Activated T-helper 17 cell treated with anti-CD3 and anti-CD28 coated beads, Interleukin-2, amount 50 U/mL, for 72 hours (primary cell): ENCODE data around the gene NELFE. TPM values are rescaled to one million over a fixed set of nuclear protein-coding genes. Genes with fewer than 3 reads are reported as not detected.
"Not testable (repeated sequence)": the region's sequence is repeated elsewhere in the genome, so short reads cannot be mapped to it uniquely, and the experiment has no call there.

ENCODE experiments used
- ATAC-seq: fragments of 150-1000 bp; cut with Tn5 transposase; replicated peaks from 2 replicates; pipeline ENCODE4 v1.10.0; 2021; ENCODE audit warnings: mild to moderate bottlenecking, moderate library complexity
- H3K27ac Mint-ChIP-seq: one replicate; pipeline ENCODE4 v1.8.0; 2022; ENCODE audit warnings: mixed read lengths
- H3K27me3 Mint-ChIP-seq: one replicate; pipeline ENCODE4 v1.8.0; 2022; ENCODE audit warnings: mixed read lengths
- H3K36me3 Mint-ChIP-seq: one replicate; pipeline ENCODE4 v1.8.0; 2022; ENCODE audit warnings: low read depth, mild to moderate bottlenecking, mixed read lengths
- H3K4me1 Mint-ChIP-seq: one replicate; pipeline ENCODE4 v1.8.0; 2022; ENCODE audit warnings: mixed read lengths
- H3K4me3 Mint-ChIP-seq: one replicate; pipeline ENCODE4 v1.8.0; 2022; ENCODE audit warnings: mild to moderate bottlenecking, mixed read lengths
- H3K9me3 Mint-ChIP-seq: one replicate; pipeline ENCODE4 v1.8.0; 2022; ENCODE audit warnings: mixed read lengths
- total RNA-seq, 2 donors: library from RNA; stranded (reverse); gene quantifications; one replicate each; pipeline ENCODE4 v1.2.3, GENCODE V29; 2022

Gene NELFE
- total RNA-seq, 2 donors from 2014 or later, result 50.3 to 63.6 TPM

DNA sequence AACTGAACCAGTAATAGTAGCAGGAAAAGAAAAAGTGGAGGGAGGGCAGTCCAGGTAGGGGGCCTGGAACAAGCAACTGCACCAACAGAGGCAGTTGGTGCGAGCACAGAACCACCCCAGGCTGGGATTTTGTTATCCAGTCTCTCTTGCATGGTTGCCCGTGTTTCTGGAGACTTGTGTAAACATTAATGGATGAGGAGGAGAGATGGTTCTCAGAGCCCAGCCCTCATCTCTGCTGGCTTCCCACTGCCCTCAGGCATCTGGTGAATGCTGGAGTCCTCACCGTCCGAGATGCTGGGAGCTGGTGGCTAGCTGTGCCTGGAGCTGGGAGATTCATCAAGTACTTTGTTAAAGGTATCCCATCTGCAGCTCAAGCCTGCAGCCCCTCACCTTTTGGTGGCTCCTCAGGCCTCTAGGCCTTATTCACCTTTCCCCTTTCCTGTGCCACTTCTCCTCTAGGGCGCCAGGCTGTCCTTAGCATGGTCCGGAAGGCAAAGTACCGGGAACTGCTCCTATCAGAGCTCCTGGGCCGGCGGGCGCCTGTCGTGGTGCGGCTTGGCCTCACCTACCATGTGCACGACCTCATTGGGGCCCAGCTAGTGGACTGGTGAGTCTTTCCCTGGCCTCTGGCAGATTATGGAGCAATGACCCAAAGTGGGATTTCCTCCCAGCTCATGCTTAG is 21.6 kb upstream of the NELFE start:
- not testable (repeated sequence) for H3K4me3 Mint-ChIP-seq, H3K9me3 Mint-ChIP-seq, H3K4me1 Mint-ChIP-seq, H3K27me3 Mint-ChIP-seq, ATAC-seq, H3K36me3 Mint-ChIP-seq
- H3K27ac Mint-ChIP-seq, result peak overlapping the region; percentile 73

DNA sequence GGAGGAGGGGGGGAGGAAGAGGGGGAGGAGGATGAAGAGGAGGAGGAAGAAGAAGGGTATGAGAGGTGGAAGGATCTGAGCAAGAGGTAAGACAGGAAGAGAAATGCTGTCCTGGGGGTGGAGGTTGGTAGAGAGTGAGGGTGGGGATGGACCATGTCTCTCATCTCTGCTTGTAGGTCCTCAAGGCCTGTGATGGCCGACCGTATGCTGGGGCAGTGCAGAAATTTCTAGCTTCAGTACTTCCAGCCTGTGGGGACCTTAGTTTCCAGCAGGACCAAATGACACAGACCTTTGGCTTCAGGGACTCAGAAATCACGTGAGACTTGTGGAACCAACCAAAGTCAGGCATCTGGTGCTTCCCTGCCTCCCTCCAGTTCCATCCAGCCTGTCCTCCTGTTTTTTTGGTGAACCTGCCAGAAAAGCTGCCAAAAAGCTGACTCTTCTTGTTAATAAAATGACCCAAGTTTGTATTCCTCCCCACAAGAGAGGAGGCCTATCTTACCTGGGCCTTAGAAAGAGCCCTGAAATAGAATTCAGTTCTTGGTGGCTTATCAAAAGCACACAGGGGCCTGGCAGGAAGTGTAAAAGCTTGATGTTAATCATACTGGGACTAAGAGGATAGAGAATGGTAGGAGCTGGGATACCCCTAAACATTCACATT is 20.6 kb upstream of the NELFE start:
- no peak overlapping the region for H3K4me3 Mint-ChIP-seq
- H3K27me3 Mint-ChIP-seq, result no peaks in the 10 kb centered on the region
- no peaks in the 10 kb centered on the region for H3K9me3 Mint-ChIP-seq
- H3K36me3 Mint-ChIP-seq, result peaks cover 13% of the 10 kb centered on the region
- peak overlapping the region; percentile 73 for H3K27ac Mint-ChIP-seq
- no peak for ATAC-seq
- H3K4me1 Mint-ChIP-seq, result no peaks in the 10 kb centered on the region

DNA sequence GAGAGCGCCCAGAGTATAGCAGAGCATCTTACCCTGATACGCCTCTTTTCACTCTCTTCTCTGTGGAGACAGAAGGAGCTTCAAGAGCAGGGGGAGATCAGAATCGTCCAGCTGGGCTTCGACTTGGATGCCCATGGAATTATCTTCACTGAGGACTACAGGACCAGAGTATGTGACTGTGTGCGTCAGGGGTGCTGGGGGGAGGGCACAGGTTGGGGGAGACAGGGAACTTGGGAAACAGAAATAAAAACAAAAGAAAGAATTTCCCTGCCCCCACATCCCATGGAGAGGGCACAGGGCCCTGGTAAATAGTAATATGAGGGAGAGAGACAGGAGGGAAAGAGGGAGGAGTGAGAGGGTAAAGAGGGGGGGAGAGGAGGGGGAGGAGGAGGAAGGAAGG is 20.1 kb upstream of the NELFE start:
- Mint-ChIP-seq H3K4me1 (no peaks in the 10 kb centered on the region), H3K27me3 (no peaks in the 10 kb centered on the region), H3K9me3 (no peaks in the 10 kb centered on the region), H3K36me3 (peaks cover 19% of the 10 kb centered on the region), H3K27ac (peak overlapping the region; percentile 73), H3K4me3 (no peak overlapping the region)
- no peak for ATAC-seq

DNA sequence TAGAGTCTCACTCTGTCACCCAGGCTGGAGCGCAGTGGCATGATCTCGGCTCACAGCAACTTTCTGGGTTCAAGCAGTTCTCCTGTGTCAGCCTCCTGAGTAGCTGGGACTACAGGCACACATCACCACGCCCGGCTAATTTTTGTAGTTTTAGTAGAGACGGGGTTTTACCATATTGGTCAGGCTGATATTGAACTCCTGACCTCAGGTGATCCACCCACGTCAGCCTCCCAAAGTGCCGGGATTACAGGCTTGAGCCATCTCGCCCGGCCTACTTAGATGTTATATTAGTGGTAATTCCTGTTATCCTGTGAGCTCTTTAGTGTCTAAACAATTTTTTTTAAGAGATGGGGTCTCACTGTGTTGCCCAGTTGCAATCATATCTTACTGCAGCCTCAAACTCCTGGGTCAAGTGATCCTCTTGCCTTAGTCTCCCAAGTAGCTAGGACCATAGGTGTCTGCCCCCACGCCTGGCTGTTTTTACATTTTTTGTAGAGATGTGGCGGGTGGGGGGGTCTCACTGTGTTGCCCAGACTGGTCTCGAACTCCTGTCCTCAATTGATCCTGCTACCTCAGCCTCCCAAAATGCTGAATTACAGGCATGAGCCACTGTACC is 19.2 kb upstream of the NELFE start:
- no peak for ATAC-seq
- peaks cover 28% of the 10 kb centered on the region for H3K36me3 Mint-ChIP-seq
- no peak overlapping the region for H3K27ac Mint-ChIP-seq
- no peaks in the 10 kb centered on the region for H3K27me3 Mint-ChIP-seq
- H3K9me3 Mint-ChIP-seq, result no peaks in the 10 kb centered on the region
- peaks cover 7% of the 10 kb centered on the region for H3K4me1 Mint-ChIP-seq
- H3K4me3 Mint-ChIP-seq, result no peak overlapping the region

DNA sequence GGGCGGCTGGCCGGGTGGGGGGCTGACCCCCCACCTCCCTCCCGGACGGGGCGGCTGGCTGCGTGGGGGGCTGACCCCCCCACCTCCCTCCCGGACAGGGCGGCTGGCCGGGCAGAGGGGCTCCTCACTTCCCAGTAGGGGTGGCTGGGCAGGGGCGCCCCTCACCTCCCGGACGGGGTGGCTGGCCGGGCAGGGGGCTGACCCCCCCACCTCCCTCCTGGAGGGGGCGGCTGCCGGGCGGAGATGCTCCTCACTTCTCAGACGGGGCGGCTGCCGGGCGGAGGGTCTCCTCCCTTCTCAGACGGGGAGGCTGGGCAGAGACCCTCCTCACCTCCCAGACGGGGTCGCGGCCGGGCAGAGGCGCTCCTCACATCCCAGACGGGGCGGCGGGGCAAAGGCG is 17.3 kb upstream of the NELFE start:
- not testable (repeated sequence) for H3K27ac Mint-ChIP-seq, H3K27me3 Mint-ChIP-seq, H3K4me3 Mint-ChIP-seq, H3K9me3 Mint-ChIP-seq, ATAC-seq
- Mint-ChIP-seq H3K36me3 (peaks cover 42% of the 10 kb centered on the region), H3K4me1 (peaks cover 10% of the 10 kb centered on the region)

DNA sequence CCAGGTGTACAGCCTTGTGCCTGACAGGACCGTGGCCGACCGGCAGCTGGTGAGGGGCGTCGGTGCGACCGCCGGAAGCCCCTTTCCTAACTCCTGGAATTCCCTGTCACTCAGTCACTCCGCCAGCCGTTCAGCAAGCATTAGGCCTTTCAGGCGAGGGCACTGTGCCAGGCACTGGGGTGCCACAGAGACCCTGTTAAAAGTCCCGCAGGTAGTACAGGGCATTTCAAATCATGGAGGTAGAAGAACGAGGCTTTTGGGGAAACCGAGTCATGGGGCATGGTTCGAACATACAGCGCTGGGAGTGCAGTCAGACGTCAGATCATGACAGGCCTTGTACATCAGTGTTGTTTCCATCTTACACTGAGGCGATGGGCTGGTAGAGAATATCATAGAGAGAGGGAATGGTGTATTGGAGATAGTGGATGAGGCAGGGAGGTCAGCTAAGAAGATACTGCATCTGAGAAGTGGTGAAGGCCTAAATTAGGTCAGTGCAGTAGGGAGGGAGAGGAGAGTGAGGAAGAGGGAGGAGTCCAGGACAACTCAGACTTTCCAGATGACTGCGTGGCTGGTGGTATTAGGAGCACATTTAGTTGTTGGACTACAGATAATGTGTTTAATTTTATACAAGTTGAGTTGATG is 14.1 kb upstream of the NELFE start:
- peaks cover 20% of the 10 kb centered on the region for H3K4me1 Mint-ChIP-seq
- no peak for ATAC-seq
- H3K4me3 Mint-ChIP-seq, result peak overlapping the region; percentile 93
- H3K9me3 Mint-ChIP-seq, result no peaks in the 10 kb centered on the region
- peaks cover 59% of the 10 kb centered on the region for H3K36me3 Mint-ChIP-seq
- H3K27ac Mint-ChIP-seq, result peak overlapping the region; percentile 95
- no peaks in the 10 kb centered on the region for H3K27me3 Mint-ChIP-seq

DNA sequence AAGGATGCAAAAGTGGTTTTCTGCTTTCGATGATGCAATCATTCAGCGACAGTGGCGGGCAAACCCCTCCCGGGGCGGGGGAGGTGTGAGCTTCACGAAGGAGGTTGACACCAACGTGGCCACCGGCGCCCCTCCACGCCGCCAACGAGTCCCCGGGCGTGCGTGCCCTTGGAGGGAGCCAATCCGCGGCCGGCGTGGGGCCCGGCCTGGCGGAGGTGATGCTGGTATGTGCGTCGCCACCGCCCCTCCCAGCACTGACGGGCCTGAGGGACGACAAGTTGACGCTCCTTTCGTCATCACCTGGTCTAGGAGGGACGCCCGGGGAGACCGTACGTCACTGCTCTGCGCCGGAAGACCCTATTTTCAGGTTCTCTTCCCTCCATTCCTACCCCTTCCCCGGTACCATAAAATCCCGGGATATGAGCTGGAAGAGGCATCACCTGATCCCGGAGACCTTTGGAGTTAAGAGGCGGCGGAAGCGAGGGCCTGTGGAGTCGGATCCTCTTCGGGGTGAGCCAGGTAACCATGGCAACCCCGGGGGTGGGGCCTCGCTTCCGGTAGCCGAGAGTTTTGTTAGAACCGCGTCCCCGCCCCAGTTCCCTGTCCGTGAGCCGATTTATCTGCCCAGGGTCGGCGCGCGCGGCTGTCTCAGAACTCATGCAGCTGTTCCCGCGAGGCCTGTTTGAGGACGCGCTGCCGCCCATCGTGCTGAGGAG is 13.4 kb upstream of the NELFE start, which contains the start of gene DXO:
Gene DXO, minus strand, starts transcription at position 146 of the 716 bp plus-strand sequence. CDS start 463 bp downstream, outside the sequence.
- H3K4me3 Mint-ChIP-seq, result peak within 1 kb of the TSS; percentile 93
- H3K27me3 Mint-ChIP-seq, result no peaks in the 10 kb centered on the region
- peak; percentile 92 for ATAC-seq
- peaks cover 66% of the 10 kb centered on the region for H3K36me3 Mint-ChIP-seq
- H3K27ac Mint-ChIP-seq, result peak within 1 kb of the TSS; percentile 95
- H3K4me1 Mint-ChIP-seq, result peaks cover 20% of the 10 kb centered on the region
- H3K9me3 Mint-ChIP-seq, result no peaks in the 10 kb centered on the region

DNA sequence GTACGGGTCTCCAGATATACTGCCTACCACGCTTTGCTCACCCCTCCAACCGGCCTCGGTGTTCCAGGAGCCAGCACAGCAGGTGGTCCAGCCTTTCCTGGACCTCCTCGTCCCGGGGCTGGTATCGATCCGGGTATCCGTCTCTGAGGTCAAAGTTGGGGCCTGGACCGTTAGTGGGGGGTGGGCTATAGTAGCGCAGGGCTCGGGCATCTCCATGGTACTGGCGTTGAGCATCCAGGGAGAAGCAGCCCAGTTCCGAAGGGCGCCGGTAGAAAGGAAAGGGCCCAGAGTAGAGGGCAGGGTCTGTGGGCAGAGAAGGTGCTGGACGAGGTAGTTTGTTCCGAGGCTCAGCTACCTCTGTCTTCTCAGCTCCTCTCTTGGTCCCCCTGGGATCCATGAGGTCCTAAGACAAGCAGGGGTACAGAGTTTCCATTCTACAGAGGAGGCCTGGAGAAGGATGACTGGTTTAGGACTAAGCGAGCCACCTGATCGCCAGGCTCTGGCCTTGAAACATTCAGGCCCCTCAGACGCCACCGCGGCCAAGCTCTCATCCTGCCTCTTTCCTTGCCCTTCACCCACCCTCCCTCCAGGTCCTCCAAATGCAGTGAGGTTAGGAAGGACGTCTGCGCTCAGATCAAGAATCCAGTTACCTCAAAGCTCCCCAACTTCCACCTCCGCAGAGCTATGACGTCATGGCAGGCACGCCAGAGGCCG is 12.7 kb upstream of the NELFE start:
- peak overlapping the region; percentile 93 for H3K4me3 Mint-ChIP-seq
- H3K4me1 Mint-ChIP-seq, result peaks cover 20% of the 10 kb centered on the region
- no peak for ATAC-seq
- H3K27ac Mint-ChIP-seq, result peak overlapping the region; percentile 95
- no peaks in the 10 kb centered on the region for H3K9me3 Mint-ChIP-seq
- no peaks in the 10 kb centered on the region for H3K27me3 Mint-ChIP-seq
- peaks cover 73% of the 10 kb centered on the region for H3K36me3 Mint-ChIP-seq

DNA sequence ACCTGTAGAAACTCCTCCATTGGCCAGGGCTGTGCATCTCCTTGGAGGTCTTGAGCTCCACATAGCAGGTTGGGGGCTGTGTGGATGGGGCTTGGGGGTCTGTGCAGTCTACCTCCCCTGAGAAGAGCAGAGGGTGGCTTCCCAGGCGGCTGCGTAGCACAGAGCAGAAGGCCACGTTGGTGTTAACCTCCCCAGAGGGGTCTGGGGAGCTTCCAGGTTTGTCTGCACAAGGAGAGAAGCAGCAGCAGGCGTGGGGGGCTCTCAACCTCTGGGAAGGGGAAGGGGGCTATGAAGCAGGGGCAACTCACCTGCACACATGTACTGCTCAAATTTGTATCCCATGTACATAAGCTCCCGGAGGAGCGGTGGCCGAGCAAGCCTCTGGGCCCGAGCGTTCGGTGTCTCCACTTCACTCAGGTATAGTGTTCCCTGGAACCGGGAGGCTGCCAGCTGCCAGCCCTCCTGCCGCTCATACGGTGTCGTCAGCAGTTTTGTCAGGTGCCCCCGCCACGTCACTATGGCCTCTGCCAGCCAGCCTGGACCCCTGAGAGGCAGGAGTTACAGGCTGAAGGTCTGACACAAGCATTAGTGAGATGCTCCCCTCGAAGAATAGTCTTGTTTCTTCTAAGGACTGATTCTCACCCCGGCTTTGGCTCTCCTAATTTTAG is 12.0 kb upstream of the NELFE start:
- Mint-ChIP-seq H3K27me3 (no peaks in the 10 kb centered on the region), H3K4me3 (peak overlapping the region; percentile 93), H3K4me1 (peaks cover 20% of the 10 kb centered on the region), H3K9me3 (no peaks in the 10 kb centered on the region), H3K27ac (peak overlapping the region; percentile 95), H3K36me3 (peaks cover 80% of the 10 kb centered on the region)
- ATAC-seq, result no peak

DNA sequence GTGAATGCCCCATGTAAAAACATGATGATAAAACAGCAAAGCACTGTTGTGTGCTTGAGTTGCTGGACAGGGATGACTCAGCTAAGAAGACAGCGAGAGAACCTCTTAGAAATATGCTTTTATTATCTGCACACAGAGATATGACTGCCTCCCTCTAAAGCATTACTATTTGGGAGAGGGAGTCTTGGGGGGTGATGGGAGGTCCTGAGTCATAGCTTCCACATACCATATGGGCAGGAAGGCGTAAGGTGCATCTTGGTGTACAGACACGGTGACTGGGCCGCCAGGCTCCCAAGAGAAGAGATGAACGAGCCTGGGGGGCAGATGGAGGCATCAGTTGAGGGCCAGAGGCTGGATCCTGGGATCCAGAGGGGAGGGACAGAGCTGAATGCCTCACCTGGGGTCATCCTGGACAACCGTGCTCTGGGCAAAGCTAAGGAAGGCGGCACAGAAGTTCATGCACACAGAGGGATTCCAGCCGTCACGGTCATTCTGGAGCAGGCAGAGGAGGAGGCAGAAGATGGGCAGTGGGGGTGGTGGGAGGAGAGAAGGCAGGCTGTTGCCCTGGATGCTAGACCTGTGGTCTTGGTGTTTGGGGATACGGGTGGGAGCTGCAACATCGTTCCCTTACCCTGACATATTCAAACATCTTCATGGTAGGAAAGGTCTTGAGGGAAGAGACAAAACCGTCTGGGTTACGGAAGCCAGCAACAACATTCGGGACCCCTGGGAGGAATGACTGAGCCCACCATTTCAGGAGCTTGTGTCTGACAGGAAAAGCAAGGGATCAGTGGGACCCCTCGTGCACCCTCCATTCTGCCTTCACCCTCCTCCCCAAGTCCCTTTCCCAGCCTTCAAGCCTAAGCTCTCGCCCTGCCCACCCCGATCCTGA is 11.2 kb upstream of the NELFE start:
- no peak for ATAC-seq
- Mint-ChIP-seq H3K36me3 (peaks cover 88% of the 10 kb centered on the region), H3K4me3 (peak overlapping the region; percentile 93), H3K27me3 (no peaks in the 10 kb centered on the region), H3K9me3 (no peaks in the 10 kb centered on the region), H3K4me1 (peaks cover 20% of the 10 kb centered on the region), H3K27ac (peak overlapping the region; percentile 95)

DNA sequence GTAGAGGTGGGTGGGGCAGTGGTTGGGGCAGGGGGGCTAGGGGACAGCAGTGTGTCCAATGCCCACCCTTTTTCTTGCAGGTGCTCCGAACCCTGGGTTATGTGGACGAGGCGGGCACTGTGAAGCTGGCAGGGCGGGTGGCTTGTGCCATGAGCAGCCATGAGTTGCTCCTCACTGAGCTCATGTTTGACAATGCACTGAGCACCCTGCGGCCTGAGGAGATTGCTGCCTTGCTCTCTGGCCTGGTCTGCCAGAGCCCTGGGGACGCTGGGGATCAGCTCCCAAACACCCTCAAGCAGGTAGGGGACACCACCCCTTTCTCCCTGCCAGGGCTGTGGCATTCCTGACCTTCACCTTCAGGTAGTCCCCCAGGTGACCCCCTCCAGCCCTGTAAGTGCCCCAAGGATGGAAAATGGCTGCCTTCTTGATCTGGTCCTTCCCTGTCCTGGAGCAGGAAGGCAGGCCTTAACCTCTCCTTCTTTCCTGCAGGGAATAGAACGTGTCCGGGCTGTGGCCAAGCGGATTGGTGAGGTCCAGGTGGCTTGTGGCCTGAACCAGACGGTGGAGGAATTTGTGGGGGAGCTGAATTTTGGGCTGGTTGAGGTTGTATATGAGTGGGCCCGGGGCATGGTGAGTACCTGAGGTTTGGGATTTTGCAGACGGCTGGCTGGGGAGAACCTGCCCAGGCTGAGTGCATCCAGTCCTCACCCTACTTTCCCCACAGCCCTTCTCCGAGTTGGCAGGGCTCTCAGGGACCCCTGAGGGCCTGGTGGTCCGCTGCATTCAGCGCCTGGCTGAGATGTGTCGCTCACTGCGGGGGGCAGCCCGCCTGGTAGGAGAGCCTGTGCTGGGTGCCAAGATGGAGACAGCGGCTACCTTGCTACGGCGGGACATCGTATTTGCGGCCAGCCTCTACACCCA is 10.3 kb upstream of the NELFE start:
- Mint-ChIP-seq H3K27me3 (no peaks in the 10 kb centered on the region), H3K27ac (peak overlapping the region; percentile 95), H3K4me1 (peaks cover 20% of the 10 kb centered on the region), H3K9me3 (no peaks in the 10 kb centered on the region), H3K4me3 (peak overlapping the region; percentile 93), H3K36me3 (peaks cover 89% of the 10 kb centered on the region)
- no peak for ATAC-seq

DNA sequence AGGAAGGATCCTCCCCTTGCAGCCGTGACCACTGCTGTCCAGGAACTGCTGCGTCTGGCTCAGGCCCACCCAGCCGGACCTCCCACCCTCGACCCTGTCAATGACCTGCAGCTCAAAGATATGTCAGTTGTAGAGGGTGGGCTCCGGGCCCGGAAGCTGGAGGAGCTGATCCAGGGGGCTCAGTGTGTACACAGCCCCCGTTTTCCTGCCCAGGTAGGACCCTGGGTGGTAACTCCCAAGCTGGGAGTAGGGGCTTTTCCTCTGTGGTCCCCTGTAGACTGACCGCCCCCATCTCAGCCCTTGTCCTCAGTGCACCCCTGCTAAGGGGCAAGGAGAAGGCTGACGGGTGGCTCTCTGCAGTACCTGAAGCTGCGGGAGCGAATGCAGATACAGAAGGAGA is 9.6 kb upstream of the NELFE start:
- no peak overlapping the region for H3K27ac Mint-ChIP-seq
- ATAC-seq, result no peak
- H3K27me3 Mint-ChIP-seq, result no peaks in the 10 kb centered on the region
- no peak overlapping the region for H3K4me3 Mint-ChIP-seq
- peaks cover 89% of the 10 kb centered on the region for H3K36me3 Mint-ChIP-seq
- peaks cover 17% of the 10 kb centered on the region for H3K4me1 Mint-ChIP-seq
- H3K9me3 Mint-ChIP-seq, result no peaks in the 10 kb centered on the region
